Muscle layer of colon (tissue), 2 donors: ENCODE measurements around the gene PAPLN.

Source experiments
- H3K27ac ChIP-seq: one replicate; pipeline ENCODE4 v1.7.0; 2013; ENCODE audit warnings: low read depth, mild to moderate bottlenecking, low read length, moderate library complexity
- H3K27me3 ChIP-seq, 2 donors: one replicate each; pipeline ENCODE4 v1.7.0; 2013; ENCODE audit warnings: low read length in 2 of 2, mild to moderate bottlenecking in 2 of 2; ENCODE audit not compliant: insufficient read depth in 2 of 2, control insufficient read depth in 1 of 2
- H3K36me3 ChIP-seq: one replicate; pipeline ENCODE4 v1.7.0; 2013; ENCODE audit warnings: mild to moderate bottlenecking, low read length; ENCODE audit not compliant: insufficient read depth
- H3K4me1 ChIP-seq: one replicate; pipeline ENCODE4 v1.7.0; 2013; ENCODE audit warnings: mild to moderate bottlenecking, low read length; ENCODE audit not compliant: insufficient read depth
- H3K4me3 ChIP-seq, 2 donors: one replicate each; pipeline ENCODE4 v1.7.0; 2013; ENCODE audit warnings: low read length in 2 of 2, low read depth in 1 of 2, mild to moderate bottlenecking in 1 of 2, moderate library complexity in 1 of 2
- H3K9ac ChIP-seq: one replicate; pipeline ENCODE4 v1.7.0; 2013; ENCODE audit warnings: low read length
- H3K9me3 ChIP-seq: one replicate; pipeline ENCODE4 v1.7.0; 2013; ENCODE audit warnings: mild to moderate bottlenecking, low read length
- donor health status: abdominal sarcoma.
- donor health status: Adenocarcinoma of cecum.

The PAPLN gene

GRCh38 chr14:73283608-73284379, 46.5 kb downstream of the PAPLN start:
- no peaks in the 10 kb centered on the region for H3K27me3 ChIP-seq
- peaks cover 50% of the 10 kb centered on the region for H3K36me3 ChIP-seq
- no peak overlapping the region for H3K27ac ChIP-seq
- H3K4me1 ChIP-seq: no peaks in the 10 kb centered on the region
- H3K9me3 ChIP-seq: no peaks in the 10 kb centered on the region
- H3K9ac ChIP-seq: no peak overlapping the region
- H3K4me3 ChIP-seq: no peak overlapping the region

DNA sequence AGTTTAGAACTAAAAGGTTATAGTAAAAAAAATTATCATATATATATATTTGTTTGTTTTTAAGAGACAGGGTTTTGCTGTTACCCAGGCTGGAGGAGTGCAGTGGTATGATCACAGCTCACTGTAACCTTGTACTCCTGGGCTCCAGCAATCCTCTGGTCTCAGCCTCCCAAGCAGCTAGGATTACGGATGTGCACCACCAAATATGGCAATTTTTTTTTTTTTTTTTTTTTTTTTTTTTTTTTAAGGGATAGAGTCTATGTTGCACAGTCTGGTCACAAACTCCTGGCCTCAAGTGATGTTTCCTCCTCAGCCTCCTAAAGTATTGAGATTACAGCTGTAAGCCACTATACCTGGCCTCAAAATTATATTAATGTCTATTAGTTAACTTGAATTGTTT, 48.7 kb downstream of the PAPLN start:
- Histone ChIP-seq H3K9me3 (no peaks in the 10 kb centered on the region), H3K27ac (no peak overlapping the region), H3K4me1 (no peaks in the 10 kb centered on the region), H3K36me3 (peaks cover 47% of the 10 kb centered on the region), H3K9ac (no peak overlapping the region), H3K4me3 (no peak overlapping the region), H3K27me3 (no peaks in the 10 kb centered on the region)

DNA sequence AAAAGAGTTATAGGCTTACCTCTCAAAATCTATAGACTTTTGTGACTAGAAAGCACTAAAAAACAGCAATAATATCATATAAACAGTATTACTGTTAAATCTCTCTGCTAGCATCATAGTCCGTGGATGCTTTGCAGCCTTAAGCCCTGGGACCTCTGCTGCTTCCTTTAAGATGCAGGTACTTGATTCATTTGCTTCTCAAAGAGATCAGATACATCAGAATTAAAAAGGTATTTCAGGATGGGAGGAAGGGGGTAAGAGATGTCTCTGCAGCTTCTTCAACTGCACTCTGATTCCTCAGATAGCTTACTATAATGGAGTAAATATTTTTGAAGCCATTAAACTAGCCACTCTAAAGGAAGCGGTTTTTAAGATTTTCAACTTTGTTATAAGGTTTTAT, 49.3 kb downstream of the PAPLN start:
- H3K9me3 ChIP-seq: no peaks in the 10 kb centered on the region
- H3K4me1 ChIP-seq: no peaks in the 10 kb centered on the region
- H3K4me3 ChIP-seq: no peak overlapping the region
- H3K36me3 ChIP-seq: peaks cover 41% of the 10 kb centered on the region
- no peaks in the 10 kb centered on the region for H3K27me3 ChIP-seq
- no peak overlapping the region for H3K9ac ChIP-seq
- no peak overlapping the region for H3K27ac ChIP-seq

DNA sequence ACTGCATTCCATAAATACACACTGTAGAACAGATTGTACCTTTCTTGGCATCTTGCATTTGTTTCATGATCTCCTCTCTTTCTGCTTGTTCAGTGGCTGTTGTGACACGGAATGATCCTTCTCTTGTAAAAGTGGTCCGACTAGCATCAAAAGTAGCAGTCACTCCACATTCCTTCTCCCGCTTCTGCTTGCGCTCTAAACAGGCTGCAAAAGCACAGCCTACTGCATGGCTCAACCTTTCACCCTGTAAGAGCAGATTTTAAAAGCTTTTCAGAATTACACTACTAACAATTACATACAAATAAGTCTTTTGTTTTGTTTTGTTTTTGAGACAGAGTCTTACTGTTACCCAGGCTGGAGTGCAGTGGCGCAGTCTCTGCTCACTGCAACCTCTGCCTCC, 49.8 kb downstream of the PAPLN start:
- Histone ChIP-seq H3K27ac (no peak overlapping the region), H3K27me3 (no peaks in the 10 kb centered on the region), H3K4me1 (no peaks in the 10 kb centered on the region), H3K9ac (no peak overlapping the region), H3K9me3 (no peaks in the 10 kb centered on the region), H3K4me3 (no peak overlapping the region), H3K36me3 (peaks cover 36% of the 10 kb centered on the region)

DNA sequence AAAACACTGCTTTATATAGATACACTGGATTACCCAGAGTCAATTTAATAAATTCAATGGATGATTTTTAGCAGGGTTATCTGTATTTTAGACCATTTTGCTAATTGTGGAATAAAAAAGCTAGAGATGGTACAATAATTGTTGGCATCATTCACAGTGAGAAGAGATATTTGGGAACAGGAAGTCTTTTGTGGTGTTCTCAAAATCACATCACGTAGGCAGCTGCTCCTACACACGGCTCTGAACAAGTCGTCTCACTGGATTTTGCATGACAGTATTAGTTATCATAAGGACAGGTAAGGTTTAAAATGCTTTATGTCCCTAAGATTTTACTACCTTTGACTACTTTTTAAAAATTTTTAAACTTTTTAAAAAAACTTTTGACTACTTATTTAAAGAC, 52.0 kb downstream of the PAPLN start:
- no peaks in the 10 kb centered on the region for H3K27me3 ChIP-seq
- H3K36me3 ChIP-seq: peaks cover 22% of the 10 kb centered on the region
- no peaks in the 10 kb centered on the region for H3K4me1 ChIP-seq
- no peak overlapping the region for H3K27ac ChIP-seq
- H3K9me3 ChIP-seq: no peaks in the 10 kb centered on the region
- no peak overlapping the region for H3K9ac ChIP-seq
- no peak overlapping the region for H3K4me3 ChIP-seq

- Histone ChIP-seq H3K9ac (no peak overlapping the region), H3K4me1 (no peaks in the 10 kb centered on the region), H3K36me3 (peaks cover 23% of the 10 kb centered on the region), H3K27me3 (no peaks in the 10 kb centered on the region), H3K27ac (no peak overlapping the region), H3K9me3 (no peaks in the 10 kb centered on the region), H3K4me3 (no peak overlapping the region)
Observed at GRCh38 chr14:73289729-73290128, 52.4 kb downstream of the PAPLN start.

- Histone ChIP-seq H3K9me3 (no peaks in the 10 kb centered on the region), H3K36me3 (peaks cover 19% of the 10 kb centered on the region), H3K4me1 (no peaks in the 10 kb centered on the region), H3K27ac (no peak overlapping the region), H3K27me3 (no peaks in the 10 kb centered on the region), H3K9ac (no peak overlapping the region), H3K4me3 (no peak overlapping the region)
Observed at GRCh38 chr14:73290279-73290678, 53.0 kb downstream of the PAPLN start.

DNA sequence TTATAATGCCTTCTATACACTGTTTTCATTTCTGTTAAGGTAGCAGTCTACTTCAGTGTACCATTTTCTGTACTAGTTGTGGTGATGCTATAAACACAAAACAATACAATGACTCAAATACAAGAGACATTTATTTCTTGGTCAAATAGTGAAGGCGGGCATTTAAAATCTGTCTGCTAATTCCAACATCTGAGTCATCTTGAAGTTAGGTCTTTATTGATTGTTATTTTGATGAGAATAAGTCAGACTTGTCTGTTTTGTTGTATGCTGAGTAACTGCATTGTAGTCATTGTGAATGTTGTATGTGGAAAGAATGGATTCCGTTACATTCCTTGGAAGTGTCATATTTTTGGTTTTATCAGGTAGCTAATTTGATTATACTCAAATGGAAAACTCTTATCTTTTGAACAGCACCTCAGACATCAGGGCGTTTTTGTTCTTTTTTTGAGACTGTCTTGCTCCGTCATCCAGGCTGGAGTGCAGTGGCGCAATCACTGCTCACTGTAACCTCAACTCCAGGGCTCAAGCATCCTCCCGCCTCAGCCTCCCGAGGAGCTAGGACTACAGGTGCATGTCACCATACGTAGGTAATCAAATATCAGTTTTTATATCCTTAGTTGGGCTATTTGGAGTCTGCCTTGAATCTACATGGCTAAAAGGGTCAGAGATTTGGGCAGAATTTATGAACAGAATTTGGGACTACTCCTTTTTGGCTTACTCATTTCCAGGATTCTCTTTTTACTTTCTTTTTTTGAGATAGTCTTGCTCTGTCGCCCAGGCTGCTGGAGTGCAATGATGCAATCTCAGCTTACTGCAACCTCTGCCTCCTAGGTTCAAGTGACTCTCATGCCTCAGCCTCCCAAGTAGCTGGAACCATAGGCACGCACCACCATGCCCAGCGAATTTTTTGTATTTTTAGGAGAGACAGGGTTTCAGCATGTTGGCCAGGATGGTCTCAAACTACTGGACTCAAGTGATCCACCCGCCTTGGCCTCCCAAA, 56.8 kb downstream of the PAPLN start:
- peaks cover 18% of the 10 kb centered on the region for H3K36me3 ChIP-seq
- H3K9me3 ChIP-seq: no peaks in the 10 kb centered on the region
- no peak overlapping the region for H3K27ac ChIP-seq
- H3K4me1 ChIP-seq: no peaks in the 10 kb centered on the region
- no peak overlapping the region for H3K9ac ChIP-seq
- no peaks in the 10 kb centered on the region for H3K27me3 ChIP-seq
- H3K4me3 ChIP-seq: no peak overlapping the region

DNA sequence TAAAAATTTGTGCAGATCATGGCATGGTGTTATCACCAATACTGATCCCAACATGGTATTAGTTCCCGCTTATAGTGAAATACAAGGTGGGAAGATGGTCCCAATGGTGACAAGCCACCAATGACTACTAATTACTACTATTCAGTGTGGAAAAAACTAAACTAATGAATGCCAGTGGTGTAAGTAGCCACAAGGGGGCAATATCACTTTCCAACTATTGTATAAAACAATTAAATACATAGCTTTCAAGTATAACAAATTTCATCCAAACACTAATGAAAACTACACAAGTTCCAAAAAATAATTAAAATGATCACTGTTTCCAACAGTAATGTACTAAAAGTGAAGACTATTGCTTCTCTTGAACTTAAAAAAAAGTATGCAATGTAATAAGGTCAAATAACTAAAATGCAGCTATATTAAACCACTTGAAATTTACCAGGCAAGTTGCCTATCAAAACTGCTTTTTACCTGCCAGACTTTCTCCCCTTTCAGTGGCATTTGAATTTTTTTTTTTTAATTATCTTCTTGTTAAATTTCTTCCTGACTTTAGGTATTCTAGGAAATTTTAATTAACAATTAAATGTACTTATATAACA, 58.0 kb downstream of the PAPLN start:
- Histone ChIP-seq H3K4me1 (no peaks in the 10 kb centered on the region), H3K9me3 (no peaks in the 10 kb centered on the region), H3K4me3 (no peak overlapping the region), H3K9ac (no peak overlapping the region), H3K36me3 (peaks cover 14% of the 10 kb centered on the region), H3K27me3 (no peaks in the 10 kb centered on the region), H3K27ac (no peak overlapping the region)

DNA sequence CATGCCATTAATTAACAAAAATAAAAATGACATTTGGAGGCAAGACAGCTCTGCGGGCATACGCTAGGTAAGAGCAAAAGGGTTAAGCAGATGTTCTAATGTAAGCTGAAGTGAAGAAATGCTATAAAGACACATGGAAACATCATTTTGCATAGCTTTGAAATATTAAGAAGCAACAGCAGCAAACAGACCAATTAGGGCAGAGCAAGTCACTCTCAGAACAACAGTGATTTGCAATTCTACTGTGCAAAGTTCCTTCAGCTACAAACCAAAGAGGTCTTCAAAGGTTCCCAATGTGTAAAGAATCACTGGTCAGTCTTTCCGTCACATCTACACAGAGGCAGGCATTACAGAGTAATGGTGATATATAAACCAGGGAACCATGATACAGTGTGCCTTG, 68.2 kb downstream of the PAPLN start:
- Histone ChIP-seq H3K27me3 (no peaks in the 10 kb centered on the region), H3K27ac (no peak overlapping the region), H3K36me3 (no peaks in the 10 kb centered on the region), H3K4me3 (no peak overlapping the region), H3K9ac (no peak overlapping the region), H3K4me1 (no peaks in the 10 kb centered on the region), H3K9me3 (no peaks in the 10 kb centered on the region)

DNA sequence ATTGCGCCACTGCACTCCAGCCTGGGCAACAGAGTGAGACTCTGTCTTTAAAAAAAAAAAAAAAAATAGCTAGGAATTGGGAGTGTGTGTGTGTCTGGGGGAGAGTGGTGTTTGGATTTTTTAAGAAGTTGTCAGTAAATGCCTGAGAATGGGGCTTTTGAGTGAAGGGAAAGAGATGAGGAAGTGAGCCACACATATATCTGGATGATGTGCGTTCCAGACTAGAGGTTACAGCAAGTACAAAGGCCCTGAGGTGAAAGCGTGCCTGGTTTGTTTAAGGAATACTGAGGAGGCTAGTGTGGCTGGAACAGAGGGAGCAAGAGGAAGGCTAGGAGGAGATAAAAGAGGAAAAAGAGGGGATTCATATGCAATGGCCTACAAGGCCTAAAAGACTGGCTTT, 70.0 kb downstream of the PAPLN start:
- Histone ChIP-seq H3K27ac (no peak overlapping the region), H3K27me3 (no peaks in the 10 kb centered on the region), H3K4me3 (no peak overlapping the region), H3K9ac (no peak overlapping the region), H3K4me1 (no peaks in the 10 kb centered on the region), H3K36me3 (no peaks in the 10 kb centered on the region), H3K9me3 (no peaks in the 10 kb centered on the region)
